ENCODE data around the gene IL2RA. TPM values are rescaled to one million over a fixed set of nuclear protein-coding genes. Genes with fewer than 3 reads are reported as not detected.
A peak's percentile ranks its signal among the peaks of the same experiment; 100 is the strongest.

IL2RA gene
- total and polyA plus RNA-seq, 7 donors, result 0.08 to 1.8 (median 0.20) TPM

GRCh38 chr10:6092731-6093130 lies 30.6 kb upstream of the IL2RA start:
- Histone ChIP-seq H3K36me3 (ENCODE audit: insufficient read depth in 1 of 2, low read depth in 1 of 2) (peaks cover 0 to 10% of the 10 kb centered on the region in 2 donors), H3K27ac (peak overlapping the region; percentile 21), H3K4me1 (peaks cover 61% of the 10 kb centered on the region), H3K9me3 (no peaks in the 10 kb centered on the region), H3K4me3 (no peak overlapping the region), H3K27me3 (ENCODE audit: insufficient read depth in 3 of 3, low read length in 2 of 3) (no peaks in the 10 kb centered on the region)
- ATAC-seq, result no peak
- intact Hi-C loops (cut with DNase I), result no loop called here
- 58 to 71% (median 59%) methylated on average over 2 of the region's 2 CpGs for WGBS, 3 donors
- no peak for DNase-seq
- TF ChIP-seq, protein P1, sequence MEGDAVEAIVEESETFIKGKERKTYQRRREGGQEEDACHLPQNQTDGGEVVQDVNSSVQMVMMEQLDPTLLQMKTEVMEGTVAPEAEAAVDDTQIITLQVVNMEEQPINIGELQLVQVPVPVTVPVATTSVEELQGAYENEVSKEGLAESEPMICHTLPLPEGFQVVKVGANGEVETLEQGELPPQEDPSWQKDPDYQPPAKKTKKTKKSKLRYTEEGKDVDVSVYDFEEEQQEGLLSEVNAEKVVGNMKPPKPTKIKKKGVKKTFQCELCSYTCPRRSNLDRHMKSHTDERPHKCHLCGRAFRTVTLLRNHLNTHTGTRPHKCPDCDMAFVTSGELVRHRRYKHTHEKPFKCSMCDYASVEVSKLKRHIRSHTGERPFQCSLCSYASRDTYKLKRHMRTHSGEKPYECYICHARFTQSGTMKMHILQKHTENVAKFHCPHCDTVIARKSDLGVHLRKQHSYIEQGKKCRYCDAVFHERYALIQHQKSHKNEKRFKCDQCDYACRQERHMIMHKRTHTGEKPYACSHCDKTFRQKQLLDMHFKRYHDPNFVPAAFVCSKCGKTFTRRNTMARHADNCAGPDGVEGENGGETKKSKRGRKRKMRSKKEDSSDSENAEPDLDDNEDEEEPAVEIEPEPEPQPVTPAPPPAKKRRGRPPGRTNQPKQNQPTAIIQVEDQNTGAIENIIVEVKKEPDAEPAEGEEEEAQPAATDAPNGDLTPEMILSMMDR (IDR thresholded peaks at IDR 0.05), result no peak

GRCh38 chr10:6091630-6092029 lies 29.5 kb upstream of the IL2RA start:
- Histone ChIP-seq H3K27me3 (ENCODE audit: insufficient read depth in 3 of 3, low read length in 2 of 3) (no peaks in the 10 kb centered on the region), H3K27ac (peak overlapping the region; percentile 21), H3K36me3 (ENCODE audit: insufficient read depth in 1 of 2, low read depth in 1 of 2) (no peaks in the 10 kb centered on the region), H3K4me1 (peaks cover 64% of the 10 kb centered on the region), H3K4me3 (peak overlapping the region; percentile 93), H3K9me3 (no peaks in the 10 kb centered on the region)
- TF ChIP-seq, protein P1 (IDR thresholded peaks at IDR 0.05), result no peak
- ATAC-seq (no peak), DNase-seq (no peak)
- WGBS, 3 donors, result 19 to 24% (median 22%) methylated on average over 1 of the region's 1 CpG
- intact Hi-C loops (cut with DNase I), result no loop called here

- peaks cover 53% of the 10 kb centered on the region for H3K4me1 ChIP-seq
- peak overlapping the region; percentile 91 for H3K27ac ChIP-seq
- H3K27me3 ChIP-seq (ENCODE audit: insufficient read depth in 3 of 3, low read length in 2 of 3), result no peaks in the 10 kb centered on the region
- peak overlapping the region; percentile 93 for H3K4me3 ChIP-seq
- no peaks in the 10 kb centered on the region for H3K36me3 ChIP-seq (ENCODE audit: insufficient read depth in 1 of 2, low read depth in 1 of 2)
- intact Hi-C loops (cut with DNase I), result loop anchor here (5.0 kb wide), 1 partner anchor 313 kb away; no protein-coding TSS in a partner anchor
- ATAC-seq (peak in 2 of 4 donors; percentile 9 to 11), DNase-seq (no peak)
- TF ChIP-seq, protein P1 (IDR thresholded peaks at IDR 0.05), result no peak
- no peaks in the 10 kb centered on the region for H3K9me3 ChIP-seq
- 1% methylated on average over 40 to 53 of the region's 53 CpGs for WGBS, 3 donors
Observed at GRCh38 chr10:6089334-6090219, 27.4 kb upstream of the IL2RA start.

GRCh38 chr10:6088721-6089333 lies 26.7 kb upstream of the IL2RA start, which contains the start of gene RBM17:
Gene RBM17, plus strand, starts transcription at chr10:6089034. Its CDS starts 8,032 bp downstream, at chr10:6097066.
- peak; percentile 95 to 98 for DNase-seq
- H3K27me3 ChIP-seq (ENCODE audit: insufficient read depth in 3 of 3, low read length in 2 of 3), result no peaks in the 10 kb centered on the region
- intact Hi-C loops (cut with DNase I), result loop anchor here (5.0 kb wide), 1 partner anchor 313 kb away; no protein-coding TSS in a partner anchor
- TF ChIP-seq, protein P1 (IDR thresholded peaks at IDR 0.05), result peak; percentile 100
- peak within 1 kb of the TSS; percentile 91 for H3K27ac ChIP-seq
- ATAC-seq, result peak; percentile 94 to 98 (median 96)
- peak within 1 kb of the TSS; percentile 93 for H3K4me3 ChIP-seq
- WGBS, 3 donors, result 0 to 1% (median 0%) methylated on average over 21 to 77 of the region's 77 CpGs
- no peaks in the 10 kb centered on the region for H3K9me3 ChIP-seq
- peaks cover 48% of the 10 kb centered on the region for H3K4me1 ChIP-seq
- H3K36me3 ChIP-seq (ENCODE audit: insufficient read depth in 1 of 2, low read depth in 1 of 2), result no peaks in the 10 kb centered on the region

Data from psoas muscle (tissue), 8 donors.